Subcutaneous abdominal adipose tissue (tissue), 5 donors: ENCODE measurements around the gene ATOH7.

Experiments used
- H3K27ac ChIP-seq: one replicate; pipeline ENCODE4 v1.7.0; 2013; ENCODE audit warnings: low read depth, mild to moderate bottlenecking, inconsistent platforms, low read length, moderate library complexity
- H3K27me3 ChIP-seq, 5 donors: one replicate each; pipeline ENCODE4 v1.7.0; 2013; ENCODE audit warnings: low read length in 5 of 5, inconsistent platforms in 1 of 5; ENCODE audit not compliant: control insufficient read depth in 5 of 5, insufficient read depth in 4 of 5
- H3K36me3 ChIP-seq, 5 donors: one replicate each; pipeline ENCODE4 v1.7.0; 2013; ENCODE audit warnings: low read length in 5 of 5; ENCODE audit not compliant: control insufficient read depth in 5 of 5, insufficient read depth in 5 of 5
- H3K4me1 ChIP-seq, 5 donors: one replicate each; pipeline ENCODE4 v1.7.0; 2013; ENCODE audit warnings: low read length in 5 of 5, mild to moderate bottlenecking in 3 of 5, moderate library complexity in 1 of 5; ENCODE audit not compliant: control insufficient read depth in 5 of 5, insufficient read depth in 5 of 5
- H3K4me3 ChIP-seq, 5 donors: one replicate each; pipeline ENCODE4 v1.7.0; 2013; ENCODE audit warnings: low read length in 5 of 5, low read depth in 1 of 5
- H3K9ac ChIP-seq, 5 donors: one replicate each; pipeline ENCODE4 v1.7.0; 2013; ENCODE audit warnings: low read length in 5 of 5, mild to moderate bottlenecking in 4 of 5, moderate library complexity in 3 of 5
- H3K9me3 ChIP-seq, 5 donors: one replicate each; pipeline ENCODE4 v1.7.0; 2013; ENCODE audit warnings: low read length in 5 of 5; ENCODE audit not compliant: control insufficient read depth in 5 of 5
- donor health status: healthy.
- donor health status: healthy.
- donor health status: healthy.
- donor health status: healthy.
- donor health status: healthy.

The ATOH7 gene

GRCh38 chr10:68238371-68238770 is 6.5 kb upstream of the ATOH7 start:
- H3K9ac ChIP-seq = no peak overlapping the region
- no peaks in the 10 kb centered on the region for H3K4me1 ChIP-seq

GRCh38 chr10:68237173-68237572 is 5.3 kb upstream of the ATOH7 start:
- peaks cover 0 to under 1% (median 0%) of the 10 kb centered on the region in 5 donors for H3K4me1 ChIP-seq
- no peak overlapping the region for H3K4me3 ChIP-seq
- no peaks in the 10 kb centered on the region for H3K36me3 ChIP-seq
- no peak overlapping the region for H3K27ac ChIP-seq
- H3K9ac ChIP-seq = no peak overlapping the region
- H3K9me3 ChIP-seq = no peaks in the 10 kb centered on the region
- H3K27me3 ChIP-seq = peaks cover 0 to 3% (median 0%) of the 10 kb centered on the region in 5 donors

More at GRCh38 chr10:68238371-68238770, 6.5 kb upstream of the ATOH7 start:
- Histone ChIP-seq H3K36me3 (no peaks in the 10 kb centered on the region), H3K27me3 (peaks cover 0 to 3% (median 0%) of the 10 kb centered on the region in 5 donors), H3K4me3 (no peak overlapping the region), H3K27ac (no peak overlapping the region), H3K9me3 (no peaks in the 10 kb centered on the region)

GRCh38 chr10:68235581-68235980 is 3.7 kb upstream of the ATOH7 start:
- Histone ChIP-seq H3K27ac (no peak overlapping the region), H3K9ac (no peak overlapping the region), H3K9me3 (no peaks in the 10 kb centered on the region), H3K27me3 (peaks cover 0 to 3% (median 0%) of the 10 kb centered on the region in 5 donors), H3K4me1 (peaks cover 3 to 14% (median 13%) of the 10 kb centered on the region in 5 donors), H3K36me3 (no peaks in the 10 kb centered on the region), H3K4me3 (no peak overlapping the region)

GRCh38 chr10:68235111-68235510 is 3.2 kb upstream of the ATOH7 start:
- Histone ChIP-seq H3K36me3 (no peaks in the 10 kb centered on the region), H3K4me1 (peaks cover 3 to 15% (median 13%) of the 10 kb centered on the region in 5 donors)

GRCh38 chr10:68233046-68233445 is 1.1 kb upstream of the ATOH7 start:
- Histone ChIP-seq H3K4me1 (peaks cover 3 to 15% (median 13%) of the 10 kb centered on the region in 5 donors), H3K27me3 (peaks cover 0 to 5% (median 0%) of the 10 kb centered on the region in 5 donors), H3K9ac (no peak overlapping the region), H3K27ac (no peak overlapping the region), H3K36me3 (no peaks in the 10 kb centered on the region), H3K4me3 (no peak overlapping the region), H3K9me3 (no peaks in the 10 kb centered on the region)

More at GRCh38 chr10:68235111-68235510, 3.2 kb upstream of the ATOH7 start:
- Histone ChIP-seq H3K27ac (no peak overlapping the region), H3K4me3 (no peak overlapping the region), H3K9me3 (no peaks in the 10 kb centered on the region), H3K9ac (no peak overlapping the region), H3K27me3 (peaks cover 0 to 3% (median 0%) of the 10 kb centered on the region in 5 donors)

GRCh38 chr10:68231106-68231816 is 652 bp downstream of the ATOH7 start:
- H3K27ac ChIP-seq = no peak overlapping the region
- H3K4me3 ChIP-seq = peak overlapping the region; percentile 45 to 92 (median 79)
- H3K4me1 ChIP-seq = peaks cover 3 to 15% (median 13%) of the 10 kb centered on the region in 5 donors
- H3K36me3 ChIP-seq = no peaks in the 10 kb centered on the region
- no peaks in the 10 kb centered on the region for H3K9me3 ChIP-seq
- H3K27me3 ChIP-seq = peaks cover 0 to 5% (median 0%) of the 10 kb centered on the region in 5 donors
- peak overlapping the region in 4 of 5 donors; percentile 32 to 73 (median 56) for H3K9ac ChIP-seq

GRCh38 chr10:68230268-68230667 is 1.6 kb downstream of the ATOH7 start:
- H3K4me1 ChIP-seq = peaks cover 3 to 15% (median 13%) of the 10 kb centered on the region in 5 donors
- H3K4me3 ChIP-seq = no peak overlapping the region
- no peaks in the 10 kb centered on the region for H3K36me3 ChIP-seq
- H3K27ac ChIP-seq = no peak overlapping the region
- H3K27me3 ChIP-seq = peaks cover 0 to 5% (median 0%) of the 10 kb centered on the region in 5 donors
- H3K9me3 ChIP-seq = no peaks in the 10 kb centered on the region
- no peak overlapping the region for H3K9ac ChIP-seq

GRCh38 chr10:68224810-68225209 is 7.1 kb downstream of the ATOH7 start:
- Histone ChIP-seq H3K4me1 (no peaks in the 10 kb centered on the region), H3K27me3 (peaks cover 0 to 3% (median 0%) of the 10 kb centered on the region in 5 donors), H3K36me3 (no peaks in the 10 kb centered on the region), H3K9ac (no peak overlapping the region), H3K27ac (no peak overlapping the region), H3K4me3 (no peak overlapping the region), H3K9me3 (no peaks in the 10 kb centered on the region)

GRCh38 chr10:68223535-68224165 is 8.3 kb downstream of the ATOH7 start:
- Histone ChIP-seq H3K9me3 (no peaks in the 10 kb centered on the region), H3K4me1 (no peaks in the 10 kb centered on the region), H3K36me3 (no peaks in the 10 kb centered on the region)

GRCh38 chr10:68222391-68222790 is 9.5 kb downstream of the ATOH7 start:
- no peak overlapping the region for H3K27ac ChIP-seq

More at GRCh38 chr10:68223535-68224165, 8.3 kb downstream of the ATOH7 start:
- Histone ChIP-seq H3K27me3 (no peaks in the 10 kb centered on the region), H3K9ac (no peak overlapping the region), H3K4me3 (no peak overlapping the region), H3K27ac (no peak overlapping the region)

More at GRCh38 chr10:68222391-68222790, 9.5 kb downstream of the ATOH7 start:
- Histone ChIP-seq H3K4me1 (no peaks in the 10 kb centered on the region), H3K36me3 (no peaks in the 10 kb centered on the region), H3K4me3 (no peak overlapping the region), H3K9ac (no peak overlapping the region), H3K9me3 (no peaks in the 10 kb centered on the region), H3K27me3 (no peaks in the 10 kb centered on the region)
